K562 (cell line): ENCODE data around the gene ZNF845. TPM values are rescaled to one million over a fixed set of nuclear protein-coding genes. Genes with fewer than 3 reads are reported as not detected.
A peak's percentile ranks its signal among the peaks of the same experiment; 100 is the strongest.

Experiments
- ATF1 ChIP-seq, 2 experiments: fragments of 450-650 bp in 1 of 2; IDR thresholded peaks; 2 replicates each; pipeline ENCODE4 v1.6.1; 2016; ENCODE audit warnings: missing compliant biosample characterization in 1 of 2, missing genetic modification characterization in 1 of 2
- BRD9 ChIP-seq: fragments of 450-650 bp; IDR thresholded peaks from 2 replicates; pipeline ENCODE4 v1.6.1; 2018; ENCODE audit warnings: low read depth; ENCODE audit not compliant: partially characterized antibody
- COPS2 ChIP-seq: fragments of 450-650 bp; conservative IDR thresholded peaks from 2 replicates; pipeline ENCODE4 v1.6.1; 2016; ENCODE audit warnings: mild to moderate bottlenecking, moderate library complexity
- CXXC5 ChIP-seq: fragments of 250-450 bp; sonication (Bioruptor Pico); IDR thresholded peaks from 2 replicates; pipeline ENCODE4 v1.8.0; 2022; ENCODE audit warnings: inconsistent platforms, mild to moderate bottlenecking, moderate library complexity
- HOXB6 ChIP-seq: fragments of 250-450 bp; sonication (Bioruptor Pico); IDR thresholded peaks from 2 replicates; pipeline ENCODE4 v1.5.1; 2022; ENCODE audit warnings: mild to moderate bottlenecking, borderline replicate concordance
- MCM7 ChIP-seq, 2 experiments: fragments of 450-650 bp; IDR thresholded peaks; 2 replicates each; pipeline ENCODE4 v1.6.1; 2016 to 2018
- RFX7 ChIP-seq: fragments of 250-450 bp; sonication (Bioruptor Pico); IDR thresholded peaks from 2 replicates; pipeline ENCODE4 v1.5.1; 2021; ENCODE audit warnings: mild to moderate bottlenecking
- SAP30 ChIP-seq: fragments of 200-600 bp; sonication (generic); IDR thresholded peaks from 2 replicates; pipeline ENCODE4 v1.6.1; 2012; ENCODE audit warnings: borderline replicate concordance, low read depth, mild to moderate bottlenecking, moderate library complexity, low read length, control low read depth, inconsistent platforms; ENCODE audit not compliant: insufficient read depth, poor library complexity, severe bottlenecking
- SRSF9 ChIP-seq: fragments of 200-400 bp; formaldehyde crosslinking; IDR thresholded peaks from 2 replicates; pipeline ENCODE4 v1.6.1; 2017; ENCODE audit warnings: low read depth, low read length, borderline replicate concordance
- ZBTB8A ChIP-seq: fragments of 450-650 bp; IDR thresholded peaks from 2 replicates; pipeline ENCODE4 v1.6.1; 2018; ENCODE audit warnings: mild to moderate bottlenecking, moderate library complexity; ENCODE audit not compliant: partially characterized antibody
- ZNF133 ChIP-seq: fragments of 250-450 bp; sonication (Bioruptor Pico); IDR thresholded peaks from 2 replicates; pipeline ENCODE4 v1.4.0; 2020; ENCODE audit warnings: mild to moderate bottlenecking
- ZNF134 ChIP-seq: fragments of 250-450 bp; sonication (Bioruptor Pico); conservative IDR thresholded peaks from 2 replicates; pipeline ENCODE4 v1.4.0; 2020
- ZNF512 ChIP-seq: IDR thresholded peaks from 2 replicates; pipeline ENCODE4 v1.6.1; 2016; ENCODE audit warnings: missing genetic modification characterization, missing compliant biosample characterization
- polyA plus RNA-seq, 8 experiments: library from polyadenylated mRNA; depleted of rRNA in 4 of 8; stranded (reverse) in 5 of 8; unstranded in 3 of 8; fragments of >200 nt; fragmentation: Nextera tagmentation in 2 of 8; fragmentation: Illumina TruSeq in 1 of 8; extraction: Ambion mirVana in 2 of 8; extraction: Trizol in 1 of 8; gene quantifications; 2 replicates each; pipeline versions ENCODE4 v1.2.1 to v1.2.3, GENCODE V29; 2011 to 2014; ENCODE audit warnings: inconsistent platforms in 1 of 8, missing spikeins in 1 of 8
- total RNA-seq, 7 experiments: library from RNA; depleted of rRNA in 6 of 7; stranded (reverse); fragments of >200 nt in 6 of 7; fragmentation: Illumina TruSeq in 2 of 7; extraction: Trizol in 2 of 7; gene quantifications; 2 replicates each; pipeline versions ENCODE4 v1.2.1 to v1.2.3, GENCODE V29; 2011 to 2021; ENCODE audit warnings: low replicate concordance in 1 of 7
- TF ChIP-seq, protein P1 (sequence below), 2 experiments: fragments of 450-650 bp; conservative IDR thresholded peaks; 2 replicates each; pipeline ENCODE4 v1.6.1; 2017; ENCODE audit warnings: mild to moderate bottlenecking in 2 of 2, moderate library complexity in 2 of 2
- TF ChIP-seq, protein P2 (sequence below), 2 experiments: fragments of 250-450 bp in 1 of 2; fragments of 450-650 bp in 1 of 2; sonication (Bioruptor Pico) in 1 of 2; IDR thresholded peaks; 2 replicates each; pipeline versions ENCODE4 v1.6.1 to v1.8.0; 2016 to 2021; ENCODE audit warnings: mild to moderate bottlenecking in 2 of 2, moderate library complexity in 2 of 2, missing compliant biosample characterization in 1 of 2, missing genetic modification characterization in 1 of 2
- TF ChIP-seq, protein P3 (sequence below): fragments of 450-650 bp; IDR thresholded peaks from 2 replicates; pipeline ENCODE4 v1.6.1; 2017; ENCODE audit warnings: mild to moderate bottlenecking, moderate library complexity
- TF ChIP-seq, protein P4 (sequence below), 2 experiments: IDR thresholded peaks; 2 replicates each; pipeline ENCODE4 v1.6.1; 2011; ENCODE audit warnings: borderline replicate concordance in 1 of 2, control low read depth in 1 of 2, low read depth in 1 of 2, low read length in 1 of 2, mild to moderate bottlenecking in 1 of 2, mixed read lengths in 1 of 2, moderate library complexity in 1 of 2; ENCODE audit not compliant: insufficient read depth in 1 of 2, insufficient read length in 1 of 2, poor library complexity in 1 of 2, severe bottlenecking in 1 of 2; ENCODE audit errors: extremely low read depth in 1 of 2
- TF ChIP-seq, protein P5 (sequence below): fragments of 450-650 bp; formaldehyde crosslinking; IDR thresholded peaks from 2 replicates; pipeline ENCODE4 v1.4.0; 2022; ENCODE audit warnings: missing genetic modification characterization

Gene ZNF845
- total and polyA plus RNA-seq, 9 of the 15 experiments (the other 6 are each of a cell fraction or from before 2014, with no cell fraction given) = 1.9 to 13.2 (median 6.4) TPM

- TF ChIP-seq, protein P1, sequence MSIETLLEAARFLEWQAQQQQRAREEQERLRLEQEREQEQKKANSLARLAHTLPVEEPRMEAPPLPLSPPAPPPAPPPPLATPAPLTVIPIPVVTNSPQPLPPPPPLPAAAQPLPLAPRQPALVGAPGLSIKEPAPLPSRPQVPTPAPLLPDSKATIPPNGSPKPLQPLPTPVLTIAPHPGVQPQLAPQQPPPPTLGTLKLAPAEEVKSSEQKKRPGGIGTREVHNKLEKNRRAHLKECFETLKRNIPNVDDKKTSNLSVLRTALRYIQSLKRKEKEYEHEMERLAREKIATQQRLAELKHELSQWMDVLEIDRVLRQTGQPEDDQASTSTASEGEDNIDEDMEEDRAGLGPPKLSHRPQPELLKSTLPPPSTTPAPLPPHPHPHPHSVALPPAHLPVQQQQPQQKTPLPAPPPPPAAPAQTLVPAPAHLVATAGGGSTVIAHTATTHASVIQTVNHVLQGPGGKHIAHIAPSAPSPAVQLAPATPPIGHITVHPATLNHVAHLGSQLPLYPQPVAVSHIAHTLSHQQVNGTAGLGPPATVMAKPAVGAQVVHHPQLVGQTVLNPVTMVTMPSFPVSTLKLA (conservative IDR thresholded peaks at IDR 0.05) = peak; percentile 59 to 76
- TF ChIP-seq, protein P2, sequence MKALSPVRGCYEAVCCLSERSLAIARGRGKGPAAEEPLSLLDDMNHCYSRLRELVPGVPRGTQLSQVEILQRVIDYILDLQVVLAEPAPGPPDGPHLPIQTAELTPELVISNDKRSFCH (CRISPR knock-in tag; IDR thresholded peaks at IDR 0.05) = no peak
- TF ChIP-seq, protein P2 (tag; IDR thresholded peaks at IDR 0.05) = no peak
- TF ChIP-seq, protein P3, sequence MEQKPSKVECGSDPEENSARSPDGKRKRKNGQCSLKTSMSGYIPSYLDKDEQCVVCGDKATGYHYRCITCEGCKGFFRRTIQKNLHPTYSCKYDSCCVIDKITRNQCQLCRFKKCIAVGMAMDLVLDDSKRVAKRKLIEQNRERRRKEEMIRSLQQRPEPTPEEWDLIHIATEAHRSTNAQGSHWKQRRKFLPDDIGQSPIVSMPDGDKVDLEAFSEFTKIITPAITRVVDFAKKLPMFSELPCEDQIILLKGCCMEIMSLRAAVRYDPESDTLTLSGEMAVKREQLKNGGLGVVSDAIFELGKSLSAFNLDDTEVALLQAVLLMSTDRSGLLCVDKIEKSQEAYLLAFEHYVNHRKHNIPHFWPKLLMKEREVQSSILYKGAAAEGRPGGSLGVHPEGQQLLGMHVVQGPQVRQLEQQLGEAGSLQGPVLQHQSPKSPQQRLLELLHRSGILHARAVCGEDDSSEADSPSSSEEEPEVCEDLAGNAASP = no peak
- TF ChIP-seq ATF1 (CRISPR knock-in tag; IDR thresholded peaks at IDR 0.05) (no peak), ATF1 (tag; IDR thresholded peaks at IDR 0.05) (0 out of 2 replicates have a peak, but pooled peaks have one; percentile 27), CXXC5 (CRISPR knock-in tag) (peak; percentile 22; the same call in 1 of the 2 replicates), ZNF134 (no peak), ZNF512 (tag) (no peak), MCM7 (IDR thresholded peaks at IDR 0.05) (no peak), SRSF9 (no peak), HOXB6 (CRISPR knock-in tag) (no peak), COPS2 (no peak), ZNF133 (no peak), SAP30 (peak; percentile 82), ZBTB8A (no peak), RFX7 (CRISPR knock-in tag) (no peak), BRD9 (no peak)
- TF ChIP-seq, protein P4, sequence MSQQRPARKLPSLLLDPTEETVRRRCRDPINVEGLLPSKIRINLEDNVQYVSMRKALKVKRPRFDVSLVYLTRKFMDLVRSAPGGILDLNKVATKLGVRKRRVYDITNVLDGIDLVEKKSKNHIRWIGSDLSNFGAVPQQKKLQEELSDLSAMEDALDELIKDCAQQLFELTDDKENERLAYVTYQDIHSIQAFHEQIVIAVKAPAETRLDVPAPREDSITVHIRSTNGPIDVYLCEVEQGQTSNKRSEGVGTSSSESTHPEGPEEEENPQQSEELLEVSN (IDR thresholded peaks at IDR 0.05; ENCODE audit: borderline replicate concordance in 1 of 2, extremely low read depth in 1 of 2, insufficient read depth in 1 of 2, insufficient read length in 1 of 2, low read depth in 1 of 2, low read length in 1 of 2, poor library complexity in 1 of 2, severe bottlenecking in 1 of 2) = peak in 1 of 2 experiments; percentile 73
- TF ChIP-seq, protein P5, sequence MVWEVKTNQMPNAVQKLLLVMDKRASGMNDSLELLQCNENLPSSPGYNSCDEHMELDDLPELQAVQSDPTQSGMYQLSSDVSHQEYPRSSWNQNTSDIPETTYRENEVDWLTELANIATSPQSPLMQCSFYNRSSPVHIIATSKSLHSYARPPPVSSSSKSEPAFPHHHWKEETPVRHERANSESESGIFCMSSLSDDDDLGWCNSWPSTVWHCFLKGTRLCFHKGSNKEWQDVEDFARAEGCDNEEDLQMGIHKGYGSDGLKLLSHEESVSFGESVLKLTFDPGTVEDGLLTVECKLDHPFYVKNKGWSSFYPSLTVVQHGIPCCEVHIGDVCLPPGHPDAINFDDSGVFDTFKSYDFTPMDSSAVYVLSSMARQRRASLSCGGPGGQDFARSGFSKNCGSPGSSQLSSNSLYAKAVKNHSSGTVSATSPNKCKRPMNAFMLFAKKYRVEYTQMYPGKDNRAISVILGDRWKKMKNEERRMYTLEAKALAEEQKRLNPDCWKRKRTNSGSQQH (CRISPR knock-in tag) = no peak
Observed at GRCh38 chr19:53394974-53395839, 61.7 kb downstream of the ZNF845 start, which contains the start of gene ZNF765 (continued).
